ENCODE measurements around the gene CHADL.
"Not testable (repeated sequence)": the region's sequence is repeated elsewhere in the genome, so short reads cannot be mapped to it uniquely, and the experiment has no call there.

Gene CHADL

GRCh38 chr22:41226723-41227655 lies 13.7 kb downstream of the CHADL start:
- DNase-seq, result no peak

DNA sequence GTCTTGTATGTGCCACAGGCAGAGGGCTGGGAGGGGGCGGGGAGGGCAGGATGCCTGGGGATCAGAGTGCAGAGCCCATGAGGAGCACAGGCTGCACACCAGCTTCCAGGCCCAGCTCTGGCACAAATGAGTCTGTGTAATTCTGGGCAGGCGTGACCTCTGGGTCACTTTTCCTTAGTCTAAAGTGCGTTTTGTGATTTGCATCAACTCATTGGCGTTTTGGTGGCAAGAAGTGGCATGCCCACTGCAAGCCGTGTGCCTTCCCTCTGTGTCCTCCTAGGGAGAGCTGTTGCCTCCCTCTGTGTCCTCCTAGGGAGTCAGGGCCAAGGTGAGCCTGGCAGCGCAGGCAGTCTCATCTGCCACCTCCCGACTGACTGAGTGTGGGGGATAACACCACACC lies 17.2 kb downstream of the CHADL start:
- DNase-seq, result no peak

DNA sequence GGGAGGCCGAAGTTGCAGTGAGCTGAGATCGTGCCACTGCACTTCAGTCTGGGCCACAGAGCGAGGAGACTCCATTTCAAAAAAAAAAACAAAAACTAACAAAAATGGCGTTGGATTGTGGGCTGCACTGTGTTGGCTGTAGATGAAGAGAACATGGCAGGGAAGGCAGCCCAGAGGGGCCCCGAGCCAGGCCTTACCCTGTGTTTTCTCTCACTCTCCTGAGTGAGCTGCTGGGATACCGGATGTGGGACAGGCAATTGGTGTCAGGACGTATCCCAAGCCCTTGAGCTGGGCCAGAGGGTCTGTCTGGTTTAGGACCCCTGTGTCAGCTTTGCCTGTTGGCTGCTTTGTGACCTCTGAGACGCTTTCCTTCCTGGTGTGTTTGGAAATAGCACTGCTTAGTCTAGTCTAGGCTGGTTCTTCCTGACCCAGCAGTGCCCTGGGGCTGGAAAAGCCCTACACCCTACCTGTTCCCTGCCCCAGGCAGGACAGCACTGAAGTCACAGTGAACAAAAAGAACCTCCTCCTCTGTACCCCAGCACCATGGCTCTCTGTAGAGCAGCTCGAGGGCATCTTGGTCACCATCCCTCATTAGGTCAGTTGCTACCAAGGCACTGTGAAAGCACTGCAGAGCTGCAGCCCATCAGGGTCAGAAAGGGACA lies 17.8 kb downstream of the CHADL start:
- no peak for DNase-seq

DNA sequence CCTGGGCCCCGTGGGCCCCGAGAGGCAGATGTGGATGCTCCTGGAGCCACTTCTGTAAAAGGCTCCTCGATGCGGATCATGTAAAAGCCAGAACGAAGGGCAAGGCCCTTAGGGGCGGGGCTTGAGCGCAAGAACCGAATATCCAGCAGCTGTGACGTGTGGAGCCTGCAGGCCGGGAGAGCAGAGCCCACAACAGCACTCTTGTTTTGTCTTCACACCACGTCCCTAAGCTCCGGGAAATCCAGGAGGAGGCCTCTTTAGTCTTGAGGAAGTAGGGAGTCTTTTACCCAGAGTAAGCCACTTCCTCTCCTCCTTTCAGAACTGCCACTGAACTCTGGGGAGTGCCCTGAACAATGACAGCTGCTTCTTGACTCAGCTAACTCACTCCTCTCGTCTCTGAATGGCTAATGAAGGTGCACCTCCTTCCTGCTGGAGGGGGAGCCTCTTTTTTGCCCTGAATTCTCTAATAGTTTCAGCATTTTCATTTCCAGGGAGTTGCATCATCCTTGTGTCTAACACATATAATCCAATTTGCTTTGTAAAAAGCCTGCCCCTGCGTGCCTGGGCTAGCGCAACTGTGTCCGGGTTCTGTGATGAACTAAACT lies 23.1 kb downstream of the CHADL start:
- DNase-seq, result no peak

DNA sequence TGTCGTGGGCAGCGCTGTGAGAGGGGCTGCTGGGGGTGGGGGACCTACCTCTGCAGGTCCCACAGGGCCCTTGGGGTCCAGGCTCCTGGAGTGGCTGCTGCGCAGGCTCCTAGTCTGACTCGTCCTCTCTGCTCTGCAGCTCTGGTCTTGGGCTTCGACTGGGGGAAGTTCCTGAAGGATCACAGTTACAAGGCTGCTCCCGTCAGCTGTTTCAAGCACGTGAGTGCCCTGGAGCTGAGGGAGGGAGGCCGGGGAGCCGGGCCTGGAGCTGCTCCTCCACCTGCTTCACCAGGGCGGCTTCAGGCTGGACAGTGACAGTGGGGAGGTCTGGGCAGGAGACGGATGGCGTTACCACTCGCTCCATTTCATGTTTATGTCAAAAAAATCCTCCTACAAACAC lies 23.7 kb downstream of the CHADL start:
- no peak for DNase-seq

DNA sequence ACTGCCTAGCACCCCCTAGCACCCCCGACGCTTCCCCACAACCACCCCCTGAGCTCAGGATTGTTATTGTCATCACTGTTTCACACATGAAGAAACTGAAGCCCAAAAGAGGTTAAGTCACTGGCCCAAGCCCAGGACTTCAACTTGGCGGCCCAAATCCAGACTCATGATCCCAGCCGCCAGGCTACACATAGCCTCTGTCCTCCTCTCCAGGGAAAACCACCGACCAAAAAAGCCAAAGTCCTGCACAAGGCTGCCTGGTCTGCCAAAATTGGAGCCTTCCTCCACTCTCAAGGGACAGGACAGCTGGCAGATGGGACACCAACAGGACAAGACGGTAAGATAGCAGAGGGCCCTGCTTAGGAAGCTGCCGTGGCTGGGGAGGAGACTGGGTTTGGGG lies 24.8 kb downstream of the CHADL start:
- DNase-seq, result no peak

GRCh38 chr22:41215409-41215808 lies 25.3 kb downstream of the CHADL start:
- DNase-seq, result no peak

GRCh38 chr22:41206719-41207118 lies 34.0 kb downstream of the CHADL start:
- no peak for DNase-seq

GRCh38 chr22:41204992-41205900 lies 35.5 kb downstream of the CHADL start, which contains the start of gene L3MBTL2:
TSS of gene L3MBTL2 (plus strand) at chr22:41205312. CDS start at chr22:41205363, 51 bp downstream.
- DNase-seq, result peak; percentile 97

DNA sequence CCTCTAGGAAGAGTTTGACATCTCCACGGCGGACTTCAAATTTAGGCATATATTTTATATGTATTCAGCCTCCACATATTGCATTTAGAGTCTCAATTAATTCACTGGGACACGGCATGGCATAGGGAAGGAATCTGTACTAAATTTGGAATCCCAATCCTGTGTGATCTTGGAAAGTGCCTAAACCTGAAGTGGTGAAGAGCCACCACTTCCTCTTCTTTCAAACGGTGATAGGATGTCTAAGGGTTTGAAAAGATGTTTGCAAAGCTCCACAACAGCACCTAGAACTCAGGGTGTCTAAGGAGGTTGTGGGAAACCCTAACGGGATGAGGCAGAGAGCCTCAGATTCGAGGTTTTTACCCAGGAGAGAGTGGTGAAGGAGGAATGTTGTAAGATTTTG lies 36.7 kb downstream of the CHADL start:
- DNase-seq, result no peak

DNA sequence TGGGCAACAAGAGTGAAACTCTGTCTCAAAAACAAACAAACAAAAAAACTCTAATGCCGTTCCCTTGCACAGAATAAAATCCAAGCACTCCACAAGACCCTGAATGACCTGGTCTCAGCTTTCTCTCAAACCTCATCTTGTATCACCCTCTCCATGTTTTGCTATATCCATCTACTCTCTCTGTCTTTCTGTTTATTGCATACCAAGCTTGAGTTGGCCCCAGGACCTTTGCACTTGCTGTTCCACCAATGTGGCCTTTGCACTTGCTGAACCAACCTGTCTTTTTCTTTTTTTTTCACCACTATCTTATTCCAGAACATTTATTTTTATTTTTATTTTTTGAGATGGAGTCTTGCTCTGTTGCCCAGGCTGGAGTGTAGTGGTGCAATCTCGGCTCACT lies 37.6 kb downstream of the CHADL start:
- no peak for DNase-seq

GRCh38 chr22:41201141-41201540 lies 39.6 kb downstream of the CHADL start:
- DNase-seq, result no peak

- peak; percentile 40 for DNase-seq
These were observed 42.6 kb downstream of the CHADL start for GRCh38 chr22:41198027-41198580.

DNA sequence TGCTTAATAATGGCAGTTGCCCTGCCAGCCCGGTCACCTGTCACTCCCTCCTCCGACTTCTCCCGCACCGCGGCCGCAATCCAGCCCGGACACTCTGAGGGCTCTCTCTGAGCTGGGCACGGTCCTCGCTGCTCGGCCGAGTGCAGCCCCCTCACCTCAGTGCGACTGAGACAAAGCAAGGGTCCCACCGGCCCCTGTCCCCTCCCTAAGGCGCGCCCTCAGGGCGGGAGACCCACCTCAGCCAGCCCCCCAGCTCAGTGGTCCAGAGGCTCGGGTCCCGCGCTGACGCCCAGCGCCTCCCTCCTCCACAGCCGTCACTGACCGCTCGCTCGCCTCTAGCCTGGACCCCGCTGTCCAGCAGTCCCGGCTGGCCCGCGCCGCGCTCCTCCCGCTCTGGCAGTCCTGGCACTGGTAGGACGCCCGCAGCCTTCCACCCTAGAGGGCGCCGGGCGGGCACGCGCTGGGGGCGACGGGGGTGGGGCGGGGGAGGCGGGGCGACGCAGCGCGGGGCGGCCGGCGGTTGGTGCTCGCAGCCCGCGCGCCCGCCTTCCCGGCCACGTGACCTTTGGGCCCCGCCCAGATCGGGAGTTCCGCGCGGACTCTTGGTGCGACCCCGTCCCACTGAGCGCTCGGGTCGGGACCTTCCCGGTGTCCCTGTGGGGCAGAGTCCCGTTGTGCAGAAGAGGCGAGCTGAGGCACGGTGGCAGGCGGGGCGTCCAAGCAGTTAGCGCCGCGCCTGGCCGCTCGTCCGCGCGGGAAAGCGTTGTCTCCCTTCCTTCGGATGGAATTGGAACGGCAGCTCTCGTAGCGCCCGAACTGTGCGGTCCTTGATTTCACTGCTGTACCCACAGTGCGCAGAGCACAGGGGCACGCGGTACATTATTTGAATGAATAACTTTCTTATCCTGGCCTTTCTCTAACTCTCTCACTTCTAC lies 43.4 kb downstream of the CHADL start:
- peak; percentile 66 for DNase-seq

DNA sequence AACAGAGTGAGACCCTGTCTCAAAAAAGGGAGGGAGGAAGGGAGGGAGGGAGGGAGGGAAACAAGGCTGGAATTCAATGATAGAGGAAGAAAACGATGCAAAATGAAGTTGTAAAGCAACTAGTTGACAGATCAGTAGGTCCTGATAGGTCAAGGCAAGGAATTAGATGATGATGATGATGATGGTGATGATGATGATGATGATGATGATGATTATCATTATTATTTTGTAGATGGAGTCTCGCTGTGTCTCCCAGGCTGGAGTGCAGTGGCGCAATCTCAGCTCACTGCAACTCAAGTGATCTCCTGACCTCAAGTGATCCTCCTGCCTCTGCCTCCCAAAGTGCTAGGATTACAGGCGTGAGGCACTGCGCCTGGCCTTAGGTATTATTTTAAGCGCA lies 46.9 kb downstream of the CHADL start:
- no peak for DNase-seq

DNA sequence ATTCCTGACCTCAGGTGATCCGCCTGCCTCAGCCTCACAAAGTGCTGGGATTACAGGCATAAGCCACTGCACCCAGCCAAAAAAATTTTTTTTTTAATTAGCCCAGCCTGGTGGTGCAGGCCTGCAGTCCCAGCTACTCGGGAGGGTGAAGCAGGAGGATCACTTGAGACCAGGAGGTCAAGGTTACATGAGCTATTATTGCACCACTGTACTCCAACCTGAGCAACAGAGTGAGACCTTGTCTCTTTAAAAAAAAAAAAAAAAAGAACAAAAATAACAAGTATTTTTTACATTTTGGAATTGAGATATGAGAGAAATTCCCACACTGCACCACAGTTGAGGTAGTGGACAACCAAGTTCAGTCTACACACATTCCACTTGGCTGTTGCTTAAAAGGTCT lies 49.3 kb downstream of the CHADL start:
- DNase-seq, result no peak

- DNase-seq, result no peak
These were observed 56.1 kb downstream of the CHADL start for GRCh38 chr22:41184679-41185078.

DNA sequence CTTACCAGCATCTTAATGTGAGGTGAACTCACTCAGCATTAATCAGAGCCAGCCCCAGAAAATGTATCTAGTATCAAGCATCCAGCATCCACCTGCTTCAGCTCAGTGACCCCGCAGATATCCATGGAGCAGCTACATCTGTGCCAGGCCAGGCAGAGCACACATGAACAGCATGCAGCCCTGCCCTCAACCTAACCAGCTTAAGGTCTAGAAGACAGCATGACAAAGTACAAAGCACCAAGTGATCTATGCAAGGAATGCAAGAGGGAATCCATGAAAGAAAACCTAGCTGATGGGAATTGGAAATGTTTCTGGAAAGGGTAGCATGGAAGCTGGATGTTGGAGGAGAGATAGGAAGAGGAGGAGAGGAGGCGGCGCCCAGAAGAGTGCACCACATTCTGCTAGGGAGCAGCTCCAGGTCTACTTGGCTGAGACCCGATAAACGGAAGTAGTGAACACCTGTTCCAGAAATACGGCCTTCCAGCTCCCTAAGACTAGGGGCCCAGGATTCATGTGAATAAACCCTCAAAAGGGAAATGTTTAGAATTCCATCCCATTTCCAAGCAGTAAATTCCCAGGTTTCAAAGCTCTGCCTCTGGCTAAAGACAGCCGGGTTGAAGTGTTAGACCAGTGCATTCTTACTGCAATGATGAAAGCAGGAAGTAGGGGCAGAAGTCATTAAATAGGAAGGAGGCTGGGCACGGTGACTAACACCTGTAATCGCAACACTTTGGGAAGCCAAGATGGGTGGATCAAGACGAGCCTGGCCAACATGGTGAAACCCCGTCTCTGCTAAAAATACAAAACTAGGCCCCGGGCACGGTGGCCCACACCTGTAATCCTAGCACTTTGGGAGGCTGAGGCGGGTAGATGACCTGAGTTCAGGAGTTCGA lies 59.1 kb downstream of the CHADL start:
- DNase-seq, result no peak

DNA sequence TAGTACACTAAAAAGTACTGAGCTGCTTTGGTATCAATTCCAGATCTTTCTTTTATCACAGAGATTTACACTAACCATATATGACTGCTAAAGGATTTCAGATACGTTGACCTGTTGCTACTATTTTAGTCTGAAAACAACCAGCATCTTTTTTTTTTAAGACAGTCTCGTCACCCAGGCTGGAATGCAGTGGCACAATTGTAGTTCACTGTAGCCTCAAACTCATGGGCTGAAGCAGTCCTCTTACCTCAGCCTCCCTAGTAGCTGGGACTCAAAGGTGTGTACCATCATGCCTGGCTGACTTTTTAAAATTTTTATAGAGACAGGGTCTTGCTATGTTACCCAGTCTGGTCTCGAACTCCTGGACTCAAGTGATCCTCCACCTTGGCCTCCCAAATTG lies 59.8 kb downstream of the CHADL start:
- no peak for DNase-seq

GRCh38 chr22:41180362-41180761 lies 60.4 kb downstream of the CHADL start:
- not testable (repeated sequence) for DNase-seq
